H9 (cell line): ENCODE measurements around the gene GPR89A. TPM values are rescaled to one million over a fixed set of nuclear protein-coding genes. Genes with fewer than 3 reads are reported as not detected.

Experiments
- DNase-seq: peaks from one replicate; pipeline ENCODE4 v3.0.0-alpha.2; 2017
- H2AFZ ChIP-seq: one replicate; pipeline ENCODE4 v1.6.1; 2013; ENCODE audit warnings: mild to moderate bottlenecking, low read length, control low read depth, moderate library complexity
- H2AK5ac ChIP-seq: 2 replicates; pipeline ENCODE4 v1.6.1; 2013; ENCODE audit warnings: low read length, control low read depth, mixed read lengths; ENCODE audit not compliant: insufficient read length
- H2BK120ac ChIP-seq: one replicate; pipeline ENCODE4 v1.6.1; 2013; ENCODE audit warnings: low read depth, mild to moderate bottlenecking, low read length, control low read depth, inconsistent platforms; ENCODE audit not compliant: poor library complexity, severe bottlenecking
- H2BK12ac ChIP-seq: 2 replicates; pipeline ENCODE4 v1.6.1; 2013; ENCODE audit warnings: low read length, control low read depth, mixed read lengths, low read depth; ENCODE audit not compliant: insufficient read length
- H2BK15ac ChIP-seq: 2 replicates; pipeline ENCODE4 v1.6.1; 2013; ENCODE audit warnings: low read depth, low read length, control low read depth
- H2BK20ac ChIP-seq: one replicate; pipeline ENCODE4 v1.6.1; 2013; ENCODE audit warnings: low read depth, mild to moderate bottlenecking, low read length, control low read depth, inconsistent platforms; ENCODE audit not compliant: poor library complexity, severe bottlenecking
- H2BK5ac ChIP-seq: 2 replicates; pipeline ENCODE4 v1.6.1; 2013; ENCODE audit warnings: low read length, control low read depth, mixed read lengths; ENCODE audit not compliant: insufficient read length
- H3K14ac ChIP-seq: 2 replicates; pipeline ENCODE4 v1.6.1; 2013; ENCODE audit warnings: low read length, control low read depth; ENCODE audit not compliant: insufficient read depth
- H3K18ac ChIP-seq: 2 replicates; pipeline ENCODE4 v1.6.1; 2013; ENCODE audit warnings: low read depth, mild to moderate bottlenecking, mixed read lengths, low read length, control low read depth; ENCODE audit not compliant: insufficient read length
- H3K23ac ChIP-seq: 2 replicates; pipeline ENCODE4 v1.6.1; 2013; ENCODE audit warnings: low read length, control low read depth, mixed read lengths, low read depth; ENCODE audit not compliant: insufficient read length
- H3K23me2 ChIP-seq: 2 replicates; pipeline ENCODE4 v1.6.1; 2013; ENCODE audit warnings: low read depth, mild to moderate bottlenecking, mixed read lengths, low read length, control low read depth; ENCODE audit not compliant: insufficient read length, poor library complexity, severe bottlenecking
- H3K27ac ChIP-seq: 2 replicates; pipeline ENCODE4 v1.5.1; 2013; ENCODE audit warnings: low read length, control low read depth, mixed read lengths, low read depth; ENCODE audit not compliant: insufficient read length
- H3K27me3 ChIP-seq: 2 replicates; pipeline ENCODE4 v1.6.1; 2013; ENCODE audit warnings: low read length, control low read depth, inconsistent platforms; ENCODE audit not compliant: insufficient read depth
- H3K4ac ChIP-seq: 2 replicates; pipeline ENCODE4 v1.6.1; 2013; ENCODE audit warnings: low read depth, mild to moderate bottlenecking, control low read depth, inconsistent platforms, low read length, moderate library complexity
- H3K4me1 ChIP-seq: 2 replicates; pipeline ENCODE4 v1.6.1; 2013; ENCODE audit warnings: low read length, control low read depth, inconsistent platforms; ENCODE audit not compliant: insufficient read depth
- H3K4me2 ChIP-seq: 2 replicates; pipeline ENCODE4 v1.6.1; 2013; ENCODE audit warnings: low read length, control low read depth, mixed read lengths; ENCODE audit not compliant: insufficient read length, insufficient read depth
- H3K56ac ChIP-seq: 2 replicates; pipeline ENCODE4 v1.6.1; 2013; ENCODE audit warnings: low read depth, mild to moderate bottlenecking, mixed read lengths, low read length, control low read depth; ENCODE audit not compliant: insufficient read length
- H3K79me1 ChIP-seq: 2 replicates; pipeline ENCODE4 v1.6.1; 2013; ENCODE audit warnings: low read depth, mild to moderate bottlenecking, moderate library complexity, low read length, control low read depth, inconsistent platforms; ENCODE audit not compliant: insufficient read depth, poor library complexity, severe bottlenecking
- H3K79me2 ChIP-seq: 2 replicates; pipeline ENCODE4 v1.6.1; 2013; ENCODE audit warnings: low read length, control low read depth, inconsistent platforms; ENCODE audit not compliant: insufficient read depth
- H3K9ac ChIP-seq: 2 replicates; pipeline ENCODE4 v1.6.1; 2013; ENCODE audit warnings: low read length, control low read depth, mixed read lengths; ENCODE audit not compliant: insufficient read length; ENCODE audit errors: extremely low read depth
- H3K9me3 ChIP-seq: one replicate; pipeline ENCODE4 v1.6.1; 2013; ENCODE audit warnings: low read depth, low read length, inconsistent platforms; ENCODE audit not compliant: control insufficient read depth
- H3T11ph ChIP-seq: one replicate; pipeline ENCODE4 v1.6.1; 2013; ENCODE audit warnings: mild to moderate bottlenecking, low read length, control low read depth, inconsistent platforms
- H4K20me1 ChIP-seq: one replicate; pipeline ENCODE4 v1.6.1; 2013; ENCODE audit not compliant: control insufficient read depth, insufficient read length, insufficient read depth
- H4K5ac ChIP-seq: 2 replicates; pipeline ENCODE4 v1.6.1; 2013; ENCODE audit warnings: low read depth, mild to moderate bottlenecking, mixed read lengths, low read length, control low read depth; ENCODE audit not compliant: insufficient read length
- H4K8ac ChIP-seq: replicated peaks from 2 replicates; pipeline ENCODE4 v1.6.1; 2013; ENCODE audit warnings: low read length, control low read depth, mixed read lengths, low read depth; ENCODE audit not compliant: insufficient read length
- H4K91ac ChIP-seq: 2 replicates; pipeline ENCODE4 v1.6.1; 2013; ENCODE audit warnings: low read depth, mild to moderate bottlenecking, moderate library complexity, mixed read lengths, low read length, control low read depth; ENCODE audit not compliant: insufficient read length
- H3K27ac Mint-ChIP-seq, 3 experiments: 2 replicates in 2 of 3; 3 replicates in 1 of 3; pipeline ENCODE4 v1.8.0; 2020 to 2021; ENCODE audit warnings: mixed read lengths in 3 of 3, mild to moderate bottlenecking in 1 of 3, moderate library complexity in 1 of 3
- H3K27me3 Mint-ChIP-seq: 2 replicates; pipeline ENCODE4 v1.8.0; 2021; ENCODE audit warnings: low read depth, mild to moderate bottlenecking, moderate library complexity, mixed read lengths
- H3K36me3 Mint-ChIP-seq, 3 experiments: 2 replicates in 2 of 3; 3 replicates in 1 of 3; pipeline ENCODE4 v1.8.0; 2020 to 2021; ENCODE audit warnings: low read depth in 3 of 3, mixed read lengths in 3 of 3; ENCODE audit not compliant: insufficient read depth in 1 of 3
- H3K4me1 Mint-ChIP-seq, 2 experiments: 2 replicates each; pipeline ENCODE4 v1.8.0; 2020; ENCODE audit warnings: mixed read lengths in 2 of 2
- H3K4me3 Mint-ChIP-seq, 2 experiments: 2 replicates in 1 of 2; 3 replicates in 1 of 2; pipeline ENCODE4 v1.8.0; 2020 to 2021; ENCODE audit warnings: mild to moderate bottlenecking in 2 of 2, mixed read lengths in 2 of 2, moderate library complexity in 1 of 2
- H3K9me3 Mint-ChIP-seq, 2 experiments: 2 replicates in 1 of 2; 3 replicates in 1 of 2; pipeline ENCODE4 v1.8.0; 2020; ENCODE audit warnings: mild to moderate bottlenecking in 2 of 2, mixed read lengths in 2 of 2, moderate library complexity in 1 of 2
- WGBS: extraction: QIAGEN DNeasy Blood & Tissue Kit; methylation state at CpG from one replicate; pipeline ENCODE4 v1.1.7; 2013; ENCODE audit warnings: missing lambda C conversion rate, low lambda C conversion rate, mixed read lengths; ENCODE audit not compliant: insufficient read length; ENCODE audit errors: extremely low coverage; 5-methylcytosine and 5-hydroxymethylcytosine counted together
- total RNA-seq: library from RNA; stranded (reverse); gene quantifications from 2 replicates; pipeline ENCODE4 v1.2.1, GENCODE V29; 2021
- TF ChIP-seq, protein P1 (sequence below): fragments of 200-600 bp; sonication (generic); conservative IDR thresholded peaks from 3 replicates; pipeline ENCODE4 v1.8.0; 2021; ENCODE audit warnings: antibody characterized with exemption, mild to moderate bottlenecking

Gene GPR89A
- total RNA-seq, 1 experiment from 2014 or later = 30.1 TPM

DNA sequence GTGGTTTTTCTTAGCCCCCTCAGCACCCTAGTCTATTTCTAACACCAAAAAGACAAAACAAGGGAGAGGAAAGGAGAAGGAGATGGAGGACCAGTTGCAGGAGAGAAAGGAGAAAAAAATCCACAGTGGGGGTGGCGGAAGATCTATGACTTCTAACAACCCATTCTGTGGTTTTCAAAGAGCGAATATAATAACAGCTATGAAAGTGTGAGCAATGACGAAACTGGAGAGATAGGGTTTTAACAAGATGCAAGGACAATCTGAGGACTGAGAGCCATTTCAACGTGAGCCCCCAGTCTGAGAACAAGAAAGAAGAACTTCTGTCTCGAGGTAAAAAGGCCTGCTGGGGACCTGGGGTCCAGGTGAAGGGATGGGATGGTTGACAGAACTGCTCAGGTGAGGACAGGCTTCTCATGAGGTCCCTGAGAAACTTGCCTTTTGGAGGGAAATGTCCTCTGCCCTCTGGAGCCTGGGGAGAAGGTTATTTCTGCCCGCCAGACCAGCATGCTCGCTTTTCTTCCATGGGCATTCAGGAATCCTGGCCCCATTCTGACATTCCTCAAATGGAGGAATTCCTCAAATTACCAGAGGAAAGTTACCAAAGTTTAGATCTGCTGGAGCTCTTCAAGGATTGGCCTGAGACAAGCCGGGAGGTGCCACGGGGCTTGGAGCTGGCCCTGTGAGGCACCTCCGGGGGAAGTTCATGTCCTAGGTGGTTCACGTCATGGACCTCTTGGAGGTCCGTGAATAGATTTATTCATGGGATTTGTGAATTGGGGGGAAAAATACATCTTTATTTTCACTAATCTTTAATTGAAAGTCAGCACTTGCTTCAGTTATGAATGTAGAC, 111.7 kb downstream of the GPR89A start, which contains the start of gene CD160:
TSS of gene CD160 (plus strand) at position 270 of the 850 bp plus-strand sequence. CDS start 8,829 bp downstream, outside the sequence.
- Histone ChIP-seq H2BK120ac (no peak within 1 kb of the TSS), H3T11ph (no peak within 1 kb of the TSS), H2BK20ac (no peak within 1 kb of the TSS), H3K18ac (no peak within 1 kb of the TSS), H3K23ac (no peak within 1 kb of the TSS), H3K27me3 (no peaks in the 10 kb centered on the region), H3K4me1 (no peaks in the 10 kb centered on the region), H2AFZ (no peak within 1 kb of the TSS), H3K9ac (no peak within 1 kb of the TSS), H3K14ac (no peak within 1 kb of the TSS), H3K23me2 (peaks cover 4% of the 10 kb centered on the region), H4K8ac (no peak within 1 kb of the TSS), H2AK5ac (no peak within 1 kb of the TSS), H3K9me3 (no peaks in the 10 kb centered on the region), H4K20me1 (no peaks in the 10 kb centered on the region), H3K27ac (no peak within 1 kb of the TSS), H2BK15ac (no peak within 1 kb of the TSS), H2BK12ac (no peak within 1 kb of the TSS), H3K79me1 (no peaks in the 10 kb centered on the region), H3K4me2 (no peak within 1 kb of the TSS), H3K79me2 (no peaks in the 10 kb centered on the region), H2BK5ac (no peak within 1 kb of the TSS), H4K5ac (no peak within 1 kb of the TSS), H4K91ac (no peak within 1 kb of the TSS), H3K56ac (no peak within 1 kb of the TSS), H3K4ac (no peak within 1 kb of the TSS)
- WGBS = no CpG with 5 or more reads among the region's 12 CpGs
- H3K9me3 Mint-ChIP-seq = no peaks in the 10 kb centered on the region
- no peak for DNase-seq
- no peaks in the 10 kb centered on the region for H3K36me3 Mint-ChIP-seq
- H3K4me1 Mint-ChIP-seq = peaks cover 5 to 15% of the 10 kb centered on the region in 2 experiments; a peak in 3 of 4 replicates
- peaks cover 40% of the 10 kb centered on the region for H3K27me3 Mint-ChIP-seq
- H3K27ac Mint-ChIP-seq = no peak within 1 kb of the TSS
- no peak within 1 kb of the TSS for H3K4me3 Mint-ChIP-seq
- TF ChIP-seq, protein P1, sequence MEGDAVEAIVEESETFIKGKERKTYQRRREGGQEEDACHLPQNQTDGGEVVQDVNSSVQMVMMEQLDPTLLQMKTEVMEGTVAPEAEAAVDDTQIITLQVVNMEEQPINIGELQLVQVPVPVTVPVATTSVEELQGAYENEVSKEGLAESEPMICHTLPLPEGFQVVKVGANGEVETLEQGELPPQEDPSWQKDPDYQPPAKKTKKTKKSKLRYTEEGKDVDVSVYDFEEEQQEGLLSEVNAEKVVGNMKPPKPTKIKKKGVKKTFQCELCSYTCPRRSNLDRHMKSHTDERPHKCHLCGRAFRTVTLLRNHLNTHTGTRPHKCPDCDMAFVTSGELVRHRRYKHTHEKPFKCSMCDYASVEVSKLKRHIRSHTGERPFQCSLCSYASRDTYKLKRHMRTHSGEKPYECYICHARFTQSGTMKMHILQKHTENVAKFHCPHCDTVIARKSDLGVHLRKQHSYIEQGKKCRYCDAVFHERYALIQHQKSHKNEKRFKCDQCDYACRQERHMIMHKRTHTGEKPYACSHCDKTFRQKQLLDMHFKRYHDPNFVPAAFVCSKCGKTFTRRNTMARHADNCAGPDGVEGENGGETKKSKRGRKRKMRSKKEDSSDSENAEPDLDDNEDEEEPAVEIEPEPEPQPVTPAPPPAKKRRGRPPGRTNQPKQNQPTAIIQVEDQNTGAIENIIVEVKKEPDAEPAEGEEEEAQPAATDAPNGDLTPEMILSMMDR = no peak

Other genes with a start within 250 kb of the GPR89A start
- gene NBPF20, start 182.4 kb upstream of the GPR89A start, total RNA-seq = 0.22 and 0.28 TPM in 2 replicates
- not detected in 2 replicates for gene PDZK1, start 99.4 kb downstream of the GPR89A start, total RNA-seq
- gene CD160, start 111.5 kb downstream of the GPR89A start, total RNA-seq = not detected in 2 replicates
- 10.8 and 11.0 TPM in 2 replicates for gene RNF115, start 216.1 kb downstream of the GPR89A start, total RNA-seq
- 33.4 and 37.2 TPM in 2 replicates for gene POLR3C, start 216.2 kb downstream of the GPR89A start, total RNA-seq
- 3.0 and 4.0 TPM in 2 replicates for gene NUDT17, start 237.6 kb downstream of the GPR89A start, total RNA-seq